ENCODE data around the gene TMEM258.
A peak's percentile ranks its signal among the peaks of the same experiment; 100 is the strongest.

Gene TMEM258

DNA sequence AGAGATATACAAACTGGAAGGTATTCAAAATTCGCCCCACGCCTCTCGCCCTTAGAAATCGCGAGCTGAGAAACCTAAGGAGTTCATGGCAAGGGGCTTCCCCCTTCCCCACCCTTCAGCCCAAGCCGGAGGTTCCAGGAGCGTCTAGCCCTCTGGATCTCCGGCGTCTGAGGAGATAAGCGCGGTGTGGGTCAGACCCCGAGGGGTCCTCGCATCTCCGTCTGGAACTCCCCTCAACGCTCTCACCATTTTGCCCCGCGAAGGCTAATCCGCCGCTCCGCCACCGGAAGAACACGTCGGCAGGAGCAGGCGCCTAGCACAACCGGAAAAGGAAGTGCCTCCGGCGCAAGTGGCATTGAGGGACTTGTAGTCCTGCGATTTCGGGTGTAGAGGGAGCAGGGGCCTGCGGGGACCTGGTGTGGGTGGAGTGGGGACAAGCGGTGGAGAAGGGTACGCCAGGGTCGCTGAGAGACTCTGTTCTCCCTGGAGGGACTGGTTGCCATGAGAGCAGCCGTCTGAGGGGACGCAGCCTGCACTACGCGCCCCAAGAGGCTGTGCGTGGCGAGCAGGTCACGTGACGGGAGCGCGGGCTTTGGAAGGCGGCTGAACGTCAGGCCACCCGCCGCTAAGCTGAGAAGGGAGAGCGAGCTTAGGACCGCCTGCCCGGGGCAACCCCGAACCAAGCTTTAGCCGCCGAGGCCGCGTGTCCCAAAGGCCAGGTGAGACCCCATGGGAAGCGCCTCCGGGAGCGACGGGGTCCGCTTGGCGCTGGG is at the start of gene TMEM258, which contains the start of gene FEN1 (continued):
- no peak for TF ChIP-seq ZNF146 (tag by site-specific recombination; IDR thresholded peaks at IDR 0.05)
- no peak for TF ChIP-seq ZNF785 (tag by site-specific recombination; IDR thresholded peaks at IDR 0.05)
- TF ChIP-seq SETDB1 (IDR thresholded peaks at IDR 0.05; ENCODE audit: insufficient read length, low read length): no peak
- no peak for TF ChIP-seq KLF1 (tag by site-specific recombination; IDR thresholded peaks at IDR 0.05)
- TF ChIP-seq ZNF560 (tag by site-specific recombination; IDR thresholded peaks at IDR 0.05; ENCODE audit: borderline replicate concordance): no peak
- TF ChIP-seq, protein P1, sequence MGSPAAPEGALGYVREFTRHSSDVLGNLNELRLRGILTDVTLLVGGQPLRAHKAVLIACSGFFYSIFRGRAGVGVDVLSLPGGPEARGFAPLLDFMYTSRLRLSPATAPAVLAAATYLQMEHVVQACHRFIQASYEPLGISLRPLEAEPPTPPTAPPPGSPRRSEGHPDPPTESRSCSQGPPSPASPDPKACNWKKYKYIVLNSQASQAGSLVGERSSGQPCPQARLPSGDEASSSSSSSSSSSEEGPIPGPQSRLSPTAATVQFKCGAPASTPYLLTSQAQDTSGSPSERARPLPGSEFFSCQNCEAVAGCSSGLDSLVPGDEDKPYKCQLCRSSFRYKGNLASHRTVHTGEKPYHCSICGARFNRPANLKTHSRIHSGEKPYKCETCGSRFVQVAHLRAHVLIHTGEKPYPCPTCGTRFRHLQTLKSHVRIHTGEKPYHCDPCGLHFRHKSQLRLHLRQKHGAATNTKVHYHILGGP (tag by site-specific recombination; IDR thresholded peaks at IDR 0.05): no peak
- TF ChIP-seq, protein P2, sequence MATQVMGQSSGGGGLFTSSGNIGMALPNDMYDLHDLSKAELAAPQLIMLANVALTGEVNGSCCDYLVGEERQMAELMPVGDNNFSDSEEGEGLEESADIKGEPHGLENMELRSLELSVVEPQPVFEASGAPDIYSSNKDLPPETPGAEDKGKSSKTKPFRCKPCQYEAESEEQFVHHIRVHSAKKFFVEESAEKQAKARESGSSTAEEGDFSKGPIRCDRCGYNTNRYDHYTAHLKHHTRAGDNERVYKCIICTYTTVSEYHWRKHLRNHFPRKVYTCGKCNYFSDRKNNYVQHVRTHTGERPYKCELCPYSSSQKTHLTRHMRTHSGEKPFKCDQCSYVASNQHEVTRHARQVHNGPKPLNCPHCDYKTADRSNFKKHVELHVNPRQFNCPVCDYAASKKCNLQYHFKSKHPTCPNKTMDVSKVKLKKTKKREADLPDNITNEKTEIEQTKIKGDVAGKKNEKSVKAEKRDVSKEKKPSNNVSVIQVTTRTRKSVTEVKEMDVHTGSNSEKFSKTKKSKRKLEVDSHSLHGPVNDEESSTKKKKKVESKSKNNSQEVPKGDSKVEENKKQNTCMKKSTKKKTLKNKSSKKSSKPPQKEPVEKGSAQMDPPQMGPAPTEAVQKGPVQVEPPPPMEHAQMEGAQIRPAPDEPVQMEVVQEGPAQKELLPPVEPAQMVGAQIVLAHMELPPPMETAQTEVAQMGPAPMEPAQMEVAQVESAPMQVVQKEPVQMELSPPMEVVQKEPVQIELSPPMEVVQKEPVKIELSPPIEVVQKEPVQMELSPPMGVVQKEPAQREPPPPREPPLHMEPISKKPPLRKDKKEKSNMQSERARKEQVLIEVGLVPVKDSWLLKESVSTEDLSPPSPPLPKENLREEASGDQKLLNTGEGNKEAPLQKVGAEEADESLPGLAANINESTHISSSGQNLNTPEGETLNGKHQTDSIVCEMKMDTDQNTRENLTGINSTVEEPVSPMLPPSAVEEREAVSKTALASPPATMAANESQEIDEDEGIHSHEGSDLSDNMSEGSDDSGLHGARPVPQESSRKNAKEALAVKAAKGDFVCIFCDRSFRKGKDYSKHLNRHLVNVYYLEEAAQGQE (tag by site-specific recombination; IDR thresholded peaks at IDR 0.05): no peak
- peak; percentile 51 for TF ChIP-seq SP3 (tag by site-specific recombination; IDR thresholded peaks at IDR 0.05)
- no peak for TF ChIP-seq ZNF157 (tag by site-specific recombination; IDR thresholded peaks at IDR 0.05)
- TF ChIP-seq ZNF596 (tag by site-specific recombination; IDR thresholded peaks at IDR 0.05): 0 out of 2 replicates have a peak, but pooled peaks have one; percentile 36
- no peak for TF ChIP-seq ZNF548 (tag by site-specific recombination; IDR thresholded peaks at IDR 0.05)
- TF ChIP-seq, protein P3, sequence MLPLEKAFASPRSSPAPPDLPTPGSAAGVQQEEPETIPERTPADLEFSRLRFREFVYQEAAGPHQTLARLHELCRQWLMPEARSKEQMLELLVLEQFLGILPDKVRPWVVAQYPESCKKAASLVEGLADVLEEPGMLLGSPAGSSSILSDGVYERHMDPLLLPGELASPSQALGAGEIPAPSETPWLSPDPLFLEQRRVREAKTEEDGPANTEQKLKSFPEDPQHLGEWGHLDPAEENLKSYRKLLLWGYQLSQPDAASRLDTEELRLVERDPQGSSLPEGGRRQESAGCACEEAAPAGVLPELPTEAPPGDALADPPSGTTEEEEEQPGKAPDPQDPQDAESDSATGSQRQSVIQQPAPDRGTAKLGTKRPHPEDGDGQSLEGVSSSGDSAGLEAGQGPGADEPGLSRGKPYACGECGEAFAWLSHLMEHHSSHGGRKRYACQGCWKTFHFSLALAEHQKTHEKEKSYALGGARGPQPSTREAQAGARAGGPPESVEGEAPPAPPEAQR (tag by site-specific recombination; IDR thresholded peaks at IDR 0.05): no peak
- TF ChIP-seq ZFP37 (tag by site-specific recombination; IDR thresholded peaks at IDR 0.05): 0 out of 2 replicates have a peak, but pooled peaks have one; percentile 22
- TF ChIP-seq ZBTB17 (tag by site-specific recombination; IDR thresholded peaks at IDR 0.05): peak; percentile 79
- TF ChIP-seq SP2 (tag by site-specific recombination; IDR thresholded peaks at IDR 0.05): peak; percentile 90
- TF ChIP-seq, protein P4, sequence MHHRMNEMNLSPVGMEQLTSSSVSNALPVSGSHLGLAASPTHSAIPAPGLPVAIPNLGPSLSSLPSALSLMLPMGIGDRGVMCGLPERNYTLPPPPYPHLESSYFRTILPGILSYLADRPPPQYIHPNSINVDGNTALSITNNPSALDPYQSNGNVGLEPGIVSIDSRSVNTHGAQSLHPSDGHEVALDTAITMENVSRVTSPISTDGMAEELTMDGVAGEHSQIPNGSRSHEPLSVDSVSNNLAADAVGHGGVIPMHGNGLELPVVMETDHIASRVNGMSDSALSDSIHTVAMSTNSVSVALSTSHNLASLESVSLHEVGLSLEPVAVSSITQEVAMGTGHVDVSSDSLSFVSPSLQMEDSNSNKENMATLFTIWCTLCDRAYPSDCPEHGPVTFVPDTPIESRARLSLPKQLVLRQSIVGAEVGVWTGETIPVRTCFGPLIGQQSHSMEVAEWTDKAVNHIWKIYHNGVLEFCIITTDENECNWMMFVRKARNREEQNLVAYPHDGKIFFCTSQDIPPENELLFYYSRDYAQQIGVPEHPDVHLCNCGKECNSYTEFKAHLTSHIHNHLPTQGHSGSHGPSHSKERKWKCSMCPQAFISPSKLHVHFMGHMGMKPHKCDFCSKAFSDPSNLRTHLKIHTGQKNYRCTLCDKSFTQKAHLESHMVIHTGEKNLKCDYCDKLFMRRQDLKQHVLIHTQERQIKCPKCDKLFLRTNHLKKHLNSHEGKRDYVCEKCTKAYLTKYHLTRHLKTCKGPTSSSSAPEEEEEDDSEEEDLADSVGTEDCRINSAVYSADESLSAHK (tag by site-specific recombination; IDR thresholded peaks at IDR 0.05): no peak
- TF ChIP-seq ZNF555 (tag by site-specific recombination; conservative IDR thresholded peaks at IDR 0.05): no peak
- no peak for TF ChIP-seq BCL11A (tag by site-specific recombination; IDR thresholded peaks at IDR 0.05; ENCODE audit: low read depth)
- TF ChIP-seq ZNF777 (tag by site-specific recombination; IDR thresholded peaks at IDR 0.05; ENCODE audit: borderline replicate concordance): peak; percentile 22; the same call in 1 of the 2 replicates
- TF ChIP-seq ZNF521 (tag by site-specific recombination; IDR thresholded peaks at IDR 0.05): no peak
- peak; percentile 98 for TF ChIP-seq ZNF76 (tag by site-specific recombination; IDR thresholded peaks at IDR 0.05; ENCODE audit: borderline replicate concordance, low read depth)
- TF ChIP-seq GLIS1 (tag by site-specific recombination; IDR thresholded peaks at IDR 0.05): peak; percentile 23; the same call in 1 of the 2 replicates
- TF ChIP-seq, protein P5, sequence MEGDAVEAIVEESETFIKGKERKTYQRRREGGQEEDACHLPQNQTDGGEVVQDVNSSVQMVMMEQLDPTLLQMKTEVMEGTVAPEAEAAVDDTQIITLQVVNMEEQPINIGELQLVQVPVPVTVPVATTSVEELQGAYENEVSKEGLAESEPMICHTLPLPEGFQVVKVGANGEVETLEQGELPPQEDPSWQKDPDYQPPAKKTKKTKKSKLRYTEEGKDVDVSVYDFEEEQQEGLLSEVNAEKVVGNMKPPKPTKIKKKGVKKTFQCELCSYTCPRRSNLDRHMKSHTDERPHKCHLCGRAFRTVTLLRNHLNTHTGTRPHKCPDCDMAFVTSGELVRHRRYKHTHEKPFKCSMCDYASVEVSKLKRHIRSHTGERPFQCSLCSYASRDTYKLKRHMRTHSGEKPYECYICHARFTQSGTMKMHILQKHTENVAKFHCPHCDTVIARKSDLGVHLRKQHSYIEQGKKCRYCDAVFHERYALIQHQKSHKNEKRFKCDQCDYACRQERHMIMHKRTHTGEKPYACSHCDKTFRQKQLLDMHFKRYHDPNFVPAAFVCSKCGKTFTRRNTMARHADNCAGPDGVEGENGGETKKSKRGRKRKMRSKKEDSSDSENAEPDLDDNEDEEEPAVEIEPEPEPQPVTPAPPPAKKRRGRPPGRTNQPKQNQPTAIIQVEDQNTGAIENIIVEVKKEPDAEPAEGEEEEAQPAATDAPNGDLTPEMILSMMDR (tag by site-specific recombination; IDR thresholded peaks at IDR 0.05): no peak
- TF ChIP-seq ZNF211 (tag by site-specific recombination; IDR thresholded peaks at IDR 0.05; ENCODE audit: low read depth): no peak
- TF ChIP-seq ZBTB7A (tag by site-specific recombination; IDR thresholded peaks at IDR 0.05; ENCODE audit: low read depth): peak; percentile 60; the same call in 1 of the 2 replicates
- peak; percentile 73; the same call in 1 of the 2 replicates for TF ChIP-seq KLF8 (tag by site-specific recombination; IDR thresholded peaks at IDR 0.05)
- TF ChIP-seq ZIC2 (tag by site-specific recombination; IDR thresholded peaks at IDR 0.05): peak; percentile 59
- TF ChIP-seq ZSCAN30 (tag by site-specific recombination; IDR thresholded peaks at IDR 0.05): peak; percentile 47; the same call in 1 of the 2 replicates
- peak; percentile 28; the same call in 1 of the 2 replicates for TF ChIP-seq ZNF610 (tag by site-specific recombination; IDR thresholded peaks at IDR 0.05; ENCODE audit: borderline replicate concordance)

Data from HEK293 (cell line).